ENCODE data around the gene SGCD.

The SGCD gene

GRCh38 chr5:156615901-156616300, 288.9 kb downstream of the SGCD start (continued):
- TF ChIP-seq ZNF518A (tag by site-specific recombination; conservative IDR thresholded peaks at IDR 0.05; ENCODE audit: low read depth) (no peak), ZNF510 (tag by site-specific recombination; IDR thresholded peaks at IDR 0.05; ENCODE audit: insufficient replicate concordance) (no peak), ZBTB17 (tag by site-specific recombination; IDR thresholded peaks at IDR 0.05) (no peak)

- H3K36me3 ChIP-seq (ENCODE audit: control insufficient read depth in 2 of 2, insufficient read depth in 1 of 2, low read length in 2 of 2) = no peaks in the 10 kb centered on the region
- H3K27ac ChIP-seq (ENCODE audit: extremely low read depth, low read depth, low read length) = no peak overlapping the region
- H3K9me3 ChIP-seq (ENCODE audit: control insufficient read depth, insufficient read depth, low read depth, low read length) = no peaks in the 10 kb centered on the region
- POLR2A ChIA-PET = no interaction called here
- no peak for TF ChIP-seq ZNF335 (tag by site-specific recombination; conservative IDR thresholded peaks at IDR 0.05)
- TF ChIP-seq ZNF248 (tag by site-specific recombination; IDR thresholded peaks at IDR 0.05) = no peak
- no peak for TF ChIP-seq KLF17 (tag by site-specific recombination; IDR thresholded peaks at IDR 0.05)
- TF ChIP-seq ZNF146 (tag by site-specific recombination; IDR thresholded peaks at IDR 0.05) = no peak
- TF ChIP-seq ZNF138 (tag by site-specific recombination; IDR thresholded peaks at IDR 0.05; ENCODE audit: borderline replicate concordance) = no peak
- TF ChIP-seq ZNF26 (tag by site-specific recombination; IDR thresholded peaks at IDR 0.05) = no peak
- TF ChIP-seq ZNF621 (tag by site-specific recombination; IDR thresholded peaks at IDR 0.05) = no peak
- TF ChIP-seq, protein P1, sequence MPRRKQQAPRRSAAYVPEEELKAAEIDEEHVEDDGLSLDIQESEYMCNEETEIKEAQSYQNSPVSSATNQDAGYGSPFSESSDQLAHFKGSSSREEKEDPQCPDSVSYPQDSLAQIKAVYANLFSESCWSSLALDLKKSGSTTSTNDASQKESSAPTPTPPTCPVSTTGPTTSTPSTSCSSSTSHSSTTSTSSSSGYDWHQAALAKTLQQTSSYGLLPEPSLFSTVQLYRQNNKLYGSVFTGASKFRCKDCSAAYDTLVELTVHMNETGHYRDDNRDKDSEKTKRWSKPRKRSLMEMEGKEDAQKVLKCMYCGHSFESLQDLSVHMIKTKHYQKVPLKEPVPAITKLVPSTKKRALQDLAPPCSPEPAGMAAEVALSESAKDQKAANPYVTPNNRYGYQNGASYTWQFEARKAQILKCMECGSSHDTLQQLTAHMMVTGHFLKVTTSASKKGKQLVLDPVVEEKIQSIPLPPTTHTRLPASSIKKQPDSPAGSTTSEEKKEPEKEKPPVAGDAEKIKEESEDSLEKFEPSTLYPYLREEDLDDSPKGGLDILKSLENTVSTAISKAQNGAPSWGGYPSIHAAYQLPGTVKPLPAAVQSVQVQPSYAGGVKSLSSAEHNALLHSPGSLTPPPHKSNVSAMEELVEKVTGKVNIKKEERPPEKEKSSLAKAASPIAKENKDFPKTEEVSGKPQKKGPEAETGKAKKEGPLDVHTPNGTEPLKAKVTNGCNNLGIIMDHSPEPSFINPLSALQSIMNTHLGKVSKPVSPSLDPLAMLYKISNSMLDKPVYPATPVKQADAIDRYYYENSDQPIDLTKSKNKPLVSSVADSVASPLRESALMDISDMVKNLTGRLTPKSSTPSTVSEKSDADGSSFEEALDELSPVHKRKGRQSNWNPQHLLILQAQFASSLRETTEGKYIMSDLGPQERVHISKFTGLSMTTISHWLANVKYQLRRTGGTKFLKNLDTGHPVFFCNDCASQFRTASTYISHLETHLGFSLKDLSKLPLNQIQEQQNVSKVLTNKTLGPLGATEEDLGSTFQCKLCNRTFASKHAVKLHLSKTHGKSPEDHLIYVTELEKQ (tag by site-specific recombination; IDR thresholded peaks at IDR 0.05; ENCODE audit: borderline replicate concordance) = no peak
- TF ChIP-seq ZFP3 (tag by site-specific recombination; IDR thresholded peaks at IDR 0.05; ENCODE audit: low read depth) = no peak
- no peak for TF ChIP-seq ZNF114 (tag by site-specific recombination; IDR thresholded peaks at IDR 0.05)
- no peak for TF ChIP-seq ZNF23 (tag by site-specific recombination; IDR thresholded peaks at IDR 0.05; ENCODE audit: borderline replicate concordance)
- TF ChIP-seq ZNF776 (tag by site-specific recombination; IDR thresholded peaks at IDR 0.05; ENCODE audit: borderline replicate concordance) = no peak
- TF ChIP-seq ZNF747 (tag by site-specific recombination; IDR thresholded peaks at IDR 0.05) = no peak
- H3K4me3 ChIP-seq (ENCODE audit: low read depth, low read length) = no peak overlapping the region
- CTCF ChIA-PET = no interaction called here
- no peaks in the 10 kb centered on the region for H3K4me1 ChIP-seq (ENCODE audit: control insufficient read depth, insufficient read depth, low read length)
These were observed 290.5 kb downstream of the SGCD start for GRCh38 chr5:156617426-156617825.

All from HEK293 (cell line).